Prostate gland (tissue), 2 donors: Measurements from ENCODE around the gene SUSD3. TPM values are rescaled to one million over a fixed set of nuclear protein-coding genes. Genes with fewer than 3 reads are reported as not detected.
"Not testable (repeated sequence)": the region's sequence is repeated elsewhere in the genome, so short reads cannot be mapped to it uniquely, and the experiment has no call there.

Experiments
- DNase-seq: peaks from one replicate; pipeline ENCODE4 v3.0.0-alpha.2; 2019; ENCODE audit warnings: low spot score
- H3K27ac ChIP-seq, 2 donors: fragments of 200-600 bp; sonication (generic); 2 replicates each; pipeline ENCODE4 v1.5.1; 2017 to 2019
- H3K27me3 ChIP-seq: fragments of 200-600 bp; sonication (generic); replicated peaks from 2 replicates; pipeline ENCODE4 v1.5.1; 2019; ENCODE audit not compliant: insufficient read depth
- H3K36me3 ChIP-seq, 2 donors: fragments of 200-600 bp; sonication (generic); 1 replicate in 1 of 2; 2 replicates in 1 of 2; pipeline versions ENCODE4 v1.5.1 to v1.8.1; 2017 to 2019
- H3K4me1 ChIP-seq: fragments of 200-600 bp; sonication (generic); replicated peaks from 2 replicates; pipeline ENCODE4 v1.5.1; 2019
- H3K4me3 ChIP-seq, 2 donors: fragments of 200-600 bp; sonication (generic); 2 replicates each; pipeline ENCODE4 v1.5.1; 2017 to 2019
- H3K9me3 ChIP-seq: fragments of 200-600 bp; sonication (generic); 2 replicates; pipeline ENCODE4 v1.5.1; 2017
- POLR2A ChIP-seq: fragments of 450-650 bp; IDR thresholded peaks from one replicate; pipeline ENCODE4 v1.6.1; 2016; ENCODE audit warnings: antibody characterized with exemption, mild to moderate bottlenecking
- POLR2AphosphoS5 ChIP-seq: sonication (generic); formaldehyde crosslinking; IDR thresholded peaks from one replicate; pipeline ENCODE4 v1.6.1; 2017; ENCODE audit warnings: antibody characterized with exemption
- WGBS: methylation state at CpG from one replicate; pipeline ENCODE4 v1.1.5; 2018; 5-methylcytosine and 5-hydroxymethylcytosine counted together
- intact Hi-C: fragments of 100-400 bp; cut with DNase I; formaldehyde crosslinking; loops from one replicate; pipeline ENCODE4 v1.14.2; 2022
- total RNA-seq, 2 donors: library from RNA; depleted of rRNA; stranded (reverse); fragments of >200 nt; gene quantifications; one replicate each; pipeline ENCODE4 v1.1.0, GENCODE V29; 2016
- TF ChIP-seq, protein P1 (sequence below), 4 experiments: fragments of 200-600 bp in 2 of 4; fragments of 450-650 bp in 2 of 4; sonication (generic) in 2 of 4; IDR thresholded peaks; 1 replicate in 3 of 4; 2 replicates in 1 of 4; pipeline ENCODE4 v1.5.1; 2016 to 2019; ENCODE audit warnings: antibody characterized with exemption in 4 of 4, mild to moderate bottlenecking in 2 of 4, moderate library complexity in 2 of 4

The SUSD3 gene
- total RNA-seq, 2 donors from 2014 or later: 2.2 to 471 TPM

DNA sequence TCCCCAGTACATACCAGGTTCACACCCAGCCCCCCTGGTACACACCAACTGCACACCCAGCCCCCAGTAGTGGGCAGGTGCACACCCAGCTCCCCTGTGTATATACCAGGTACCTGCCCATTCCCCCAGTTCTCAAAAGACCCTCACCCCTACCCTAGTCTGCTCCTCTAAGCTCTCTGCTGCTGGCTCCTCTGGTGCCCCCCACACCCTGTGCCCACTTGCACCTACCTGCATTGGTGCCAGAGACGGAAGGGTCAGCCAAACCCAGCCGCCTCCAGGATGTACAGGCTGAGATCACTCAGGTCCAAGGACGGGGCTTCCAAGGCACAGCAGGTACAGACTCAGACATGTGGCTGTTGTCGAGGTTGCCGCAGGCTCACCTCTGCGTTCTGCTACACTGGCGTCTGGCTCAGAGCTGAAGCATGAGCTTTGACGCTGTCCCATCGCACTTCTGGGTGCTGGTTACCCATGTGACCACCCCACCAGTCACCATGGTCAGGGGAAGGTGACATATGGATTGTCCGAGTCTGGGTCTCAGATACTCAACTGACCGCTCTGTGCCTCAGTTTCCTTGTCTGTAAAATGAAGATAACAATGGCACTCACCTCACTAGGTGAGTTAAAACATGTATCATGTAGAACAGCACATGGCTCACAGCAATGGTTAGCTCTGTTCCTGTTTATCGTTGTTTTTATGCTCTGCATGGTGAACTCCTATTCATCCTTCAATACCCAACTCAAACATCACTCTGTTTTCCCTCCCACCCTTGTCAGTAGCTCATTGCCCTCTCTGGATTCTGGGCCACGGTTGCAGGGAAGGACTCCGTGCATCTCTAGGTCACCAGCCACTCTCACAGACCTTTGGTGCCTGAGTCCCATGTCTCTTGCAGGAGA lies 45.3 kb upstream of the SUSD3 start:
- H3K27ac ChIP-seq: no peak overlapping the region
- no peak for DNase-seq
- TF ChIP-seq POLR2AphosphoS5 (no peak), POLR2A (no peak)
- TF ChIP-seq, protein P1, sequence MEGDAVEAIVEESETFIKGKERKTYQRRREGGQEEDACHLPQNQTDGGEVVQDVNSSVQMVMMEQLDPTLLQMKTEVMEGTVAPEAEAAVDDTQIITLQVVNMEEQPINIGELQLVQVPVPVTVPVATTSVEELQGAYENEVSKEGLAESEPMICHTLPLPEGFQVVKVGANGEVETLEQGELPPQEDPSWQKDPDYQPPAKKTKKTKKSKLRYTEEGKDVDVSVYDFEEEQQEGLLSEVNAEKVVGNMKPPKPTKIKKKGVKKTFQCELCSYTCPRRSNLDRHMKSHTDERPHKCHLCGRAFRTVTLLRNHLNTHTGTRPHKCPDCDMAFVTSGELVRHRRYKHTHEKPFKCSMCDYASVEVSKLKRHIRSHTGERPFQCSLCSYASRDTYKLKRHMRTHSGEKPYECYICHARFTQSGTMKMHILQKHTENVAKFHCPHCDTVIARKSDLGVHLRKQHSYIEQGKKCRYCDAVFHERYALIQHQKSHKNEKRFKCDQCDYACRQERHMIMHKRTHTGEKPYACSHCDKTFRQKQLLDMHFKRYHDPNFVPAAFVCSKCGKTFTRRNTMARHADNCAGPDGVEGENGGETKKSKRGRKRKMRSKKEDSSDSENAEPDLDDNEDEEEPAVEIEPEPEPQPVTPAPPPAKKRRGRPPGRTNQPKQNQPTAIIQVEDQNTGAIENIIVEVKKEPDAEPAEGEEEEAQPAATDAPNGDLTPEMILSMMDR (IDR thresholded peaks at IDR 0.05): no peak
- no peaks in the 10 kb centered on the region for H3K27me3 ChIP-seq
- no peaks in the 10 kb centered on the region for H3K36me3 ChIP-seq
- H3K4me1 ChIP-seq: no peaks in the 10 kb centered on the region
- H3K4me3 ChIP-seq: no peak overlapping the region
- intact Hi-C loops: no loop called here
- no peaks in the 10 kb centered on the region for H3K9me3 ChIP-seq
- WGBS: 96% methylated on average over 14 of the region's 14 CpGs

DNA sequence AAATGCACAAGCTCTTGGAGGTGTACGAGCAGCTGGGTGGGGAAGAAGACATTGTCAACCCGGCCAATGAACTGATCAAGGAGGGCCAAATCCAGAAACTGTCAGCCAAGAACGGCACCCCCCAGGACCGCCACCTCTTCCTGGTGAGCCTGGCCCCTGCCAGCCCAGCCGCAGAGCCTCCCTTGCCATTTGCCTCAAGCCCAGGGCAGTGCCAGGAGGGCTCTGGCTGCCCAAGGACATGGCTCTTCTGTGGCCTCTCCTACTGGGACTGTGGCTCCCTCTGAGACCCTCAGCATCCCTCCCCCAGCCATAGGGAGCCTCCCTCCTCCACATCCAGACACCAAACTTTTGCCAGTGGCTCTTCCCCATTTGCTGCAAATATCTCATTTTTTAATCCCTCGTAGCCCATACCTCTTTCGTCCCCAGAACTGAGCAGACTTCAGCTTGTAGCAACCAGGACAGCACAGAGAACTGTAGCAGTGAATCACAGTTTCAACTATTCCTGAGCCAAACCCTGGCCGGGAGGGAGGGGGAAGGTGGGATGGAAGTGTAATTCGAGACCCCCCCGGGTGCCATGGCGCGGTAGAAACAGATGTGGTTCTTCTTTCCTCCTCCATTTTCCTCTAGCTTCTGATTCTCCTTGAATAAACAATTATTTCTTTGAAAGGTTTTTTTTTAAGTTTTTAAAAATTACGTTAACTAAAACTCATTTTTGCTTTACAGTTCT lies 44.5 kb upstream of the SUSD3 start:
- Histone ChIP-seq H3K27me3 (no peaks in the 10 kb centered on the region), H3K4me3 (no peak overlapping the region), H3K9me3 (no peaks in the 10 kb centered on the region), H3K4me1 (no peaks in the 10 kb centered on the region), H3K36me3 (no peaks in the 10 kb centered on the region), H3K27ac (no peak overlapping the region)
- WGBS: 74% methylated on average over 13 of the region's 13 CpGs
- TF ChIP-seq, protein P1 (IDR thresholded peaks at IDR 0.05): no peak
- TF ChIP-seq POLR2A: no peak
- TF ChIP-seq POLR2AphosphoS5: no peak
- intact Hi-C loops: no loop called here
- DNase-seq: no peak

DNA sequence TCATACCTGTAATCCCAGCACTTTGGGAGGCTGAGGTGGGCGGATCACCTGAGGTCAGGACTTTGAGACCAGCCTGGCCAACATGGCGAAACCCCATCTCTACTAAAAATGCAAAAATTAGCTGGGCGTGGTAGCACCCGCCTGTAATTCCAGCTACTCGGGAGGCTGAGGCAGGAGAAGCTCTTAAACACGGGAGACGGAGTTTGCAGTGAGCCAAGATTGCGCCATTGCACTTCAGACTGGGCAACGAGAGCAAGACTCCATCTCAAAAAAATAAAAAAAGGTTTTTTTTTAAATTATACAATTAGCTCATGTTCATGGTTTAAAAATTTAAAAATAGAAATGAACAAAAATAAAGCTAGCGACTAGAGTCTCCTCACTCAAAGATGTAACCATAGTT lies 43.3 kb upstream of the SUSD3 start:
- DNase-seq, H3K36me3 ChIP-seq, H3K27me3 ChIP-seq, intact Hi-C loops, H3K4me1 ChIP-seq, H3K4me3 ChIP-seq, H3K9me3 ChIP-seq, H3K27ac ChIP-seq: not testable (repeated sequence)
- WGBS: 86% methylated on average over 10 of the region's 10 CpGs

DNA sequence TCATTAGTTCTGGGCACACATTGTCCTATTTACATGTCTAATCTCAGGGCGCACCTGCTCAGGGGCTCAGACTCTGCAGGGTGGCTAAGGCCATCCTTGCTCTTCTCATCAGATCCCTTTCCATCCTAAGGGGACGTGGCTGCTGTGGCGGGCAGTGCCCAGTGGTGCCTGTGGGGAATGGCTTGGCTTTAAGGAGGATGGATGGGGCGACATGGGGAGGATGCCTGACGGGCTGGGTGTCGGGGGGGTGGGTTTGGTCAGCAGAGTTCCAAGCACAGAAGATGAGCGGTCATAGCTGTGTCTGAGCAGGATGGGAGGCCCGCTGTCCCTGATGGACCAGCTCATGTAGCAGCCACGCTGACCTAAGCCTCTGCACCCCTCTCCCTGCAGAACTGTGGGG lies 40.9 kb upstream of the SUSD3 start:
- Histone ChIP-seq H3K27me3 (no peaks in the 10 kb centered on the region), H3K4me1 (no peaks in the 10 kb centered on the region), H3K4me3 (no peak overlapping the region), H3K27ac (no peak overlapping the region), H3K9me3 (no peaks in the 10 kb centered on the region), H3K36me3 (no peaks in the 10 kb centered on the region)
- 94% methylated on average over 9 of the region's 9 CpGs for WGBS
- no peak for DNase-seq
- TF ChIP-seq POLR2AphosphoS5 (no peak), POLR2A (no peak)
- TF ChIP-seq, protein P1 (IDR thresholded peaks at IDR 0.05): no peak
- intact Hi-C loops: no loop called here

DNA sequence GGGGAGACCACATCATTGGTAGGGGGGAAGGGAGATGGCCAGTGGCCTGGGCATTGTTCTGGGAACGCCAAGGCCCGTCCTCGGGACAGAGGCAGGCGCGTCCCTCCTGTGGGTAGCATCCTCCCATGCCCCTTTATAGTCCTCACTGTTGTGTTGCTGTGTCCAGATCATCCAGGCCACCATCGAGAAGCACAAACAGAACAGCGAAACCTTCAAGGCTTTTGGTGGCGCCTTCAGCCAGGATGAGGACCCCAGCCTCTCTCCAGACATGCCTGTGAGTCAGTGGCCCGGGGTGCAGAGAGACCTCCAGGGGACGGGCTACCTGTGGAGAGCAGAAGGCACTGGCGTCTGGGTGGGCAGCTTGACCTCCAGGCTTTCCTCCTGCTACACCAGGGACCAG lies 38.4 kb upstream of the SUSD3 start:
- no peaks in the 10 kb centered on the region for H3K9me3 ChIP-seq
- no peak for DNase-seq
- no peaks in the 10 kb centered on the region for H3K36me3 ChIP-seq
- WGBS: 93% methylated on average over 11 of the region's 11 CpGs
- TF ChIP-seq POLR2AphosphoS5 (no peak), POLR2A (no peak)
- TF ChIP-seq, protein P1 (IDR thresholded peaks at IDR 0.05): no peak
- H3K27ac ChIP-seq: no peak overlapping the region
- H3K27me3 ChIP-seq: no peaks in the 10 kb centered on the region
- no peaks in the 10 kb centered on the region for H3K4me1 ChIP-seq
- H3K4me3 ChIP-seq: no peak overlapping the region
- intact Hi-C loops: no loop called here
